ENCODE data around the gene SLAIN2.

DNA sequence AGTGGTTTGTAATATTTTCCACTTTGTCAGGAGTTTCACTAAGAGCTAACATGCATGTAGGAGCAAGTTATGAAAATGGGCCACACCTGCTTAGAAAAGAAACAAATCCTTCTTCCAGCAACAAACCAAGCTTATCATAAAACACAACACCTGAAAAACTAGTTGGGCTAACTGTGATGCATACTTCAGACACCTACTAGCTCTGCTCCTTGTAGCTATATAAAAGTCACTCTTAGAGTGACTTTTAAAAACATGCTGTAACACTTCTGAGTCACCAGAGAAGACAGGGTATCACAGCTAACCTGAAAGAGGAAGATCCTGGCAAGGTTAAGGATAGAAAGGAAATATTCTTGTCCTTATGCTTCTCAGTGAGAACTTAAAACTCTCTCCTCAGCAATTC is 3.6 kb upstream of the SLAIN2 start:
- TF ChIP-seq ZNF274 (IDR thresholded peaks at IDR 0.05; ENCODE audit: low read depth, low read length) (no peak), YY1 (IDR thresholded peaks at IDR 0.05; ENCODE audit: insufficient read depth, insufficient read length) (no peak)

Data from NT2/D1 (cell line).